NCI-H2107 (cell line): Measurements from ENCODE around the gene LHFPL2.

ENCODE experiments used
- DNase-seq: peaks from one replicate; lab custom pipeline; 2025; lab: John Stamatoyannopoulos, UW

LHFPL2 gene

DNA sequence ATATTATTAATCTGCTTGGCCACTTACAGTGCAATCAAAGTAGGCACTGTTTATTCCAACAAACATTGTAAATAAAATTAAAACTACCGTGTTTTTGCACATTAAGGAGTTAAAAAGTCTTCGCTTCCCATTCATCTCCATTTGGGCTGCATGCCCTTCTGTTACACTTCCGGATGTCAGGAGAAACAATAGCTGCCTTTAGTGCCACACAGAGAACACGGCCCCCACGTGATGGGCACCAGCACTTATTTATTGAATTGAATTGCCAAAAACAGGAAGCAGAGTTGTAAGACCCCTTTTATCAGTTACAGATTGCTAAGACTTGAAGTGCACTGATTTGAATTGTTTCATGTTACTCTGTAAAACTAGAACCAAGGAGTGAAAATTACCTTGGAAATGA, 80.4 kb downstream of the LHFPL2 start:
- DNase-seq: no peak

DNA sequence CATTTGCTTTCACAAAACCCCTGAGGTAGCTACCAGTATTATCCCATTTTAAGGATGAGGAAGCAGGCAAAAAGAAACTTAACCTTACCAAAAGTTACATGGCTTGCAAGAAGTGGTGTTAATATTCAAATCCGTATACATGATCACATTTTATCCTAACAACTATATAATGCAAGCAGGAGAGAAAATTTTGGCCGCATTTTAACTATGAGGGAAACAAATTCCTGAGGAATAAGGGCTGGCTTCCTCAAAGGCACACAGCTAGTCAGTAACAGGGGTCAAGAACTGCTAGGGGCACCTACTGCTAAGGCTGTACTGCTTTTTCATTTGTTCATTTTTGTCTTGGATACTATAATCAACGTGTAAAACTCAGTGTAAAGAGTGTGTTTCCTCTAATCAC, 81.0 kb downstream of the LHFPL2 start:
- DNase-seq: no peak

DNA sequence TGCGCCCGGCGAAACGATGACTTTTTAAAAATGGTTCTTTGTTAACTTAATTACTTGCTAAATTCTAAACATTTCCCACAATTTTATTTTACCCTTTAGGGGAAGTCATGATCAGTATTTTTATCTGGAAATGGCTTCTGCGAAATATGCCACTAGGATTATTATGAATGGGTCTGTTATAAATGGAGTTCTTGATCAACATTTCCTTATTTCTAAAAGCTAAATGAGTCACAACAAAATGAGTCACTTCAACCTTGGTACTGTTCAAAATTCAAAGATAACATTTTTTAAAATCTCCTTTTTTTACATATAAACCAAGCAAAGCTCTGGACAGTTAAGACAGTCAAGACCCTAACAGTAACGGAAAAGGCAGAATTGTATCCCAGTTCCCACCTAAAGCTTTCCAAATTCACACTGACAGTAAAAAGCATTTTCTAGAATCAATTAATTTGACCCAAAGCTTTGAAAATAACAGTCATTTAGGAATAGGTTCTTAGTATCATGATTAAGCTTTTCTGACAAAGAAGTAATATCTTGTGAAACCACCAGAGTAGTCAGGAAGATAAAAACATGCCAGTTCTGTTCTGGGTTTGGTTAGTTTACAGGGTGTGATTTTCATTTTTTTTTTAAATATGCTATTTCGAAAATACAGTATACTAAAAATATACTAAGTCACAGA, 81.7 kb downstream of the LHFPL2 start:
- no peak for DNase-seq

DNA sequence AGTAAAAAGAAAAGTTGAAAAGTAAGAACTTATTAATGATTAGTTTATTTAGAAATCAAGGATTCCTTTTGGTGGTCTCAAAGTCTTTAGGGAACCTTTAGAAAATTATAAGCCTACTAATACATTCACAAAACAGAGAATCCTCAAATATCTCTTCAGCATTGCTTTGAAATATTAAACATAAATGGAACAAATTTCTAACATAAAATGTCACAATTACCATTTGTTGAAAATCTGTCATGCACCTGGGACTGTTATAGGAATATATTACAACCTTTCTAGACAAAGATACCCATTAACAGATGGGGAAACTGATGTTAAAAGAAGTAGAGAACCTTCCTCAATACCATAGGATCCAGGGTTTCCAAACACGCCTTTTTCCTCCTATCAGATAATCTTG, 83.2 kb downstream of the LHFPL2 start:
- no peak for DNase-seq

DNA sequence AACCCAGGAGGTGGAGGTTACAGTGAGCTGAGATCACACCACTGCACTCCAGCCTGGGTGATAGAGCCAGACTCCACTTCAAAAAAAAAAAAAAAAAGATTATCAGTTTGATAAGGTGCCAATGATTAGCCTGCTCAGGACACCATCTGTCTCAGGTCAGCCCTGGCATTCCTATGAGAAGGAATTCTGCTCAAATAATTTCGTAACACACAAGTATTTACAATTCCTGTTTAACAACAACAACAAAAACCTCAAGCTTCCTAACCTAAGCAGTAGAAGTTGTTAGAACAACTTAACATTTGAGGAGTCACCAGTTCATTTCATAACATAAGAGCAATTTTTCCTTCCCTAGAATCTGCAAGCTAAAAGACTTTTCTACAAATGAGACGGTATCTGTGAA, 85.0 kb downstream of the LHFPL2 start:
- no peak for DNase-seq

DNA sequence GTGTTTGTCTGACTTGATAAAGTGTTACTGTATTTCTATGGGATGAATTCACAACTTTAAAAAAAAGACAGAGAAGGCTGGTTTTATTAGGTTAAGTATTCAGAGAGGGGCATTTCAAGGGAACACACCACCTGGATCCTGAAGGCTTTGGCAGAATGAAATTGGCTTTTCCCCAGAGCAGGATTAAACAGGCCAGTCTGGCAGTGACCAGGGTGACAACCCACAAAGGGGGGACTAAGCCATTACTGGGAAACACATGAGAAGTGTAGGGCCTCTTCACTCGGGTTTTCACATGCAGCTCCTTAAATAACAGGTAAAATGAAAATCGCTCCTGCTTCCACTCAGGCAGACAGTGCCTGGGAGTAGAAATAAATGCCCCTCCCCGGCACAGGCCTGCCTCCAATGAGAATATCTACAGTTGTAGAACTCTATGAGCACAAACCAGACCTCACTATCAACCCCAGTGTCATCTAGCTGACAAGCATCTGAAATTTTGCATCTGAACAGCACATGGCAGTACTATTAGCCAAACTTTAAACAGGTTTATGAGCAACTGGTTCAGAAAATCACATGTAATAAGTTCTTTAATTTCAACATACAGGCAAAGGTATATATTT, 85.8 kb downstream of the LHFPL2 start:
- no peak for DNase-seq

DNA sequence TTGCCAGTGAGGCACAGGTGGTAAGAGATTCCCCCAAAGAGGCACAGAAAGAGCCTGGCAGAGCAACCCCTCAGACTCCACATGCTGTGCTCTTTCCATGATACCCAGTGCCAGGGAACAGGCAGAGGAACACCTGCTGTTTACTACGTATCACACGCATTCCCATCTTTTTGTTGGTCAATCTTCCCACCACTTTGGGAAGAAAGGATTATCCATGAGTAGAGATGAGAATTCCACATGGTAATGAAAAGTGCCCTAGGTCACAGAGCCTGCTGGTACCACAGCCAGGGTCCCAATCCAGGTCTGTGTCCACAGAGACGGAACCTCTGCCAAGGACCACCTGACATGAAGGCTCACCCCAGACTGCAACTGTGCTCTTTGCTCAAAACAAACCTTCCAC, 86.6 kb downstream of the LHFPL2 start:
- no peak for DNase-seq

DNA sequence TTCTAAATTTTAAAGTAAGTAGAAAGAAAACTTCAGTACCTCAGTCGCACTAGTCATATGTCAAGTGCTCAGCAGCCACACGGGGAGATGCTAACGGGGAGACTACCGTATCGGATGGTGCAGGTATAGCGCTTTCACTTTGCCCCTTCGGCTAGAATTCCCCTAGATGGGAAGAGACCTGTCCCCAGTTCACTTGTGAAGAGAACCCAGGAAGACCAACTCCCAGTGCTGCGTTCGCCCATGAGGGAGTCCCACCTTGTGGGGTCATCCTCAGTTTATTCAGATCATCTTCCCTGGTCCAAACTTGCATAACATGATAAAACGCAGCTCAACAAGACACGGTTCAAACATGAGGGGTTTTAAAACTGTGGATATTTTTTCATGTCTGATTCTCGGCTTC, 87.3 kb downstream of the LHFPL2 start:
- no peak for DNase-seq

DNA sequence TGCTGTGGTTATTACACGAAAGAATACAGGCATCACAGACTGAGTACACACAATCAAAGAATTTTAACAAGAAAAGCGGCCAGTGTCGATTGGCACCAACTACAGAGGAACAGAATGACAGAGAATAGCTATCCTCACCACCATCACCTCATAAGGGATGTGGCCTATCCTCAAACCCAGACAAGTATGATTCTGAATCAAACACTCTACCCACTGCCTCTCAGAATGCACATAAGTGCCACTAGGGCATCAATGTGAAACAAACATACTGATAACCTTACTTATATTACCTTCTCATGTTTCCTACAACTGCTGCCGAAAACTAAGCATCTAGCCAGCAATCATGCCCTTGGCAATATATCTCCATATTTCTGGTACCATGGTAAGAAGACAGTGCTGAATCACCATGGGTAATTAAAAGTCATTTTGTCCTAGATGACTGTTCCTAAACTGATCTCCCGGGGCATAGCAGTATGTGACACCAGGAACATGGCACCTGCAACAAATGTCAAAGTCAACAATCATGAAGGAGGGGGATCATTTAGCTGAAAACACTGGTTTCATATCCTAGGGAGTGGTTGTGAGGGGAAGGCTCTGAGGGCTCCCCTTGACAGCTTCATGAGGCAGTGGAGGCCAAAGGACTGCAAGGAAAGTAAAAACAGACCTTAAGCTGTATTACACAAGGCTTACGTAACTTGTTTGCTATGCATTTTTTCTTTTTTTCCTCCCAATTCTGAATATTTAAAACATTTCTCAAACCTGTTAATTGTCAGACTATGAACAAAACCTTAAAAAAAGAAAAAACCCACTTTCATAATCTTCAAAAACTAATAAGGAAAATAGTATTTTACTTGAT, 88.3 kb downstream of the LHFPL2 start:
- no peak for DNase-seq

DNA sequence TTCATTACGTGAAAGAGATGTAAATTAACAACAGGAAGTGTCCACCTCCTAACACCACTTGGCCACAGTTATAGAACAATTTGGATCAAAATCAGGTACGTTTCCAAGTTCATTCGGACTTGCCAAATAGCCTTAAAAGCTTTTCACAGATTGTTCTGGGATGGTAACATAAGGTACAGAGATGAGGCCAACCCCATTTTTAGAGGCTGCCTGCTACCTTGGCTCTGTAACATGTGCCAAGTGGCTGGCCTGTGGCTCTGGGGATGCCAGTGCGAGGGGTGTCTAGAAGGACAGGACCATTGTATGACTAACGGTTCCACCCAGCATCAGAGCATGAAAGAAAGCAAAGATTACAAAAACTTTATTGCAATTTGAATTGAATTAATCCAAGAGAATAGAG, 91.0 kb downstream of the LHFPL2 start:
- DNase-seq: no peak

DNA sequence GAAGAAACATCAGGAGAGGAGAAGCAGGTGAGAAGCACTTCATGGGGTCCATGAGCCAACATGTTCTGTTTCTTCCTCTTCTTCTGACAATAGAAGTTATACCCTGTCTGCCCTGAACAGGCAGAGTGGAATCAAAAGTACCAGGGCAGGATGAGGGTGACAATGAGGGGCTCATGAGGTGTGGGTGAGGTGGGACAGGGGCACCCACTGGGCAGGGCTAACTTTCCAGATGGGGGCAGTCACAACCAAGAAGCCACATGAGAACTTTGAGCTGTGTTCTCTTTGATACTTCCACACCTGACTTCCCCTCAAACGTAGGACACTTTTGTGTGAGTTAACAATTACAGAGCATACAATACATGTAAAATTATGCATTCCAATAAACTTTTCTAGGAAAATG, 92.7 kb downstream of the LHFPL2 start:
- no peak for DNase-seq

DNA sequence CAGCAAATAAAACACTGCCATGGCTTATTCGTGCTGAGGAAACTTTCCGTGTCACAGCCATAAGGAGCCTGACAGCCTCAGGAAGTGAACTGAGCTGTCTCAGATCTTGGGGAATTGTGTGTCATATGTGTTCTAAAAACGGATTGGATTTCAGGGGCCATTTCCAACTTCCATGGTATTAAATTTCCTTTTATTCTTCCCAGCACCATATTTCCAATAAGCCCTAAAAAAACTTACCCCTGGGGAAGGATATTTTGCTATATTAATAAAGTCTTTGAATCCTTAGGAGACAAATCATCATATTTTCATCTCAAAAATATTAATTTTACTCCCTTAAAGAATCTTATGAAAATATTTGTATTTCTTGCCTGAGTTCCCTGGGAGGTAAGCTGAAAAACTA, 93.9 kb downstream of the LHFPL2 start:
- no peak for DNase-seq

DNA sequence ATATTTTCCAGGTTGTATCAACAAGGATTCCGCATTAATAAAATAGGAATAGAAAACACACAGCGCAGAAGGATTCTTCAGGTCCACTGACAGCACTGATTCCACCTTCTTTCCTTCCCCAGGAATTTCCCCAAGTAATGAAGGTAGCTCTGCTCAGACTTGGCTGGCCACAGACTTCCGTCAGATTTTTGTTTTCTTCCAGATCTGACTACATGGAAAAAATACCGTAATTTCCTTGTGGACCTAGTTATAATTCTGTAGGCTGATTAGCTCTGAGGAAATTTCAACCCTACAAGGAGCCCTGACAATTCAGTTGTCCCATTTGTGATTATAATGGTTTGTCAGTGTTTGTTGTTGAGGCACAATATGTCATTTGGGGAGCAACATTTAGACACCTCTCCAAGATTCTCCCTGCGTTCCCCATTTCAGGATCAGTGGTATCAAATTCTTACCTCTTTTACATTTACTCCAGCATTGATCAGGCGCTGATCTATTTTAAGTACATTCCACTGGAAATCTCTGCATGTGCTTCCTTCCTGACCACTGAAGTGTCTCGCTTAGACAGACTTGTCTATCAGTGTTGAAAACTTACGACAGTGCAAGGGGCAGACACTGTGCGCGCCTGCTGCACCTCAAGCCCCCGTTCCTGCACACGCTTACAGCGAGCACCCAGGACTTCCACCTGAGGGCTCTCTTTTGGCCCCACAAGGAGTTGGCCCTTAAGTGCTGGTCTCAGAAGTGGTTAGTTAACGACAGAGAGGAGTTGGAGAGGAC, 94.8 kb downstream of the LHFPL2 start:
- DNase-seq: no peak

DNA sequence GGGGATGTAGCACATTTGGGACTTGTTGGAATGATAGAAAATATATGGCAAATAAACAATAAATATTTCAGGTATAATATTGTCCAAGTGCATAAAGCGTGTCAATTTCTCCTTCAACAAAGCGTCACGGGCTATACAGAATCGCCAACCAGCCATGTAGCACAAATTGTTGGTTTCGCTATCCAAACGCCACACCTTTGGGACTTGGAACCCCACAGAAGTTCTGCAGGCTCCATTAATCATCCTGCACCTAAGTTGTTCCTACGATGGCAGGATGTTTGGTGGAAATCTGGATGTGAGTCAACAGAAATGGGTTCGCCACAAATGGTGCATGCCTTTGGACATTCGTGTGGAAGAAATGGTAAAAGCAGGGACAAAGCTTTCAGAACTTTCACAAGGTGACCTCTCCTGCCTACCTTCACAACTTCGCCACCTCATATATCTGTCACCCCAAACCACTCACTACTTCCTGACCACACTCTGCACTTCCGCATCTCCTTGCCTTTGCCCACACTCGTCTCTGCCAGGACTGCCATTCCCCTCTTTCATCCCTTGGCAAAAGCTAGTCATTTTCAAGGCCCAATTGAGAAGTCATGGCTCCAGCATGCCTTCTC, 95.7 kb downstream of the LHFPL2 start:
- no peak for DNase-seq

DNA sequence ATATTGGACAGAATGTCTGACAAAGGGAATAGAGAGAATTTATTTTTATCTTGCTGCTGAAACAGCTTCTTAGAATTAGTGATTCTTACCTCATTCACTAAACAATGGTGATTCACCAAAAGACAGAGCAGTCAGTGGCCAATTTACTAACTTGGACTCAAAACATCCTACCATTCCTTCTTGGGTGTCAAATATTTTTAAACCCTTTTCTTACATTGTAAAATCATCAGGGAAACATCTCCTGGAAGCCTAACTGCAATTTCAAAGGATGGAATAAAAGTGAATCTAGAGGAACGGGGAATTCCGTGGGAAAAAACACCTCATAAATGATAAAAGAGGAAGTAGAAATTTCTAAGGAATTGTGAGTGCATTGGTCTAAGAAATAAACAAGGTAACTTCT, 97.7 kb downstream of the LHFPL2 start:
- DNase-seq: no peak

DNA sequence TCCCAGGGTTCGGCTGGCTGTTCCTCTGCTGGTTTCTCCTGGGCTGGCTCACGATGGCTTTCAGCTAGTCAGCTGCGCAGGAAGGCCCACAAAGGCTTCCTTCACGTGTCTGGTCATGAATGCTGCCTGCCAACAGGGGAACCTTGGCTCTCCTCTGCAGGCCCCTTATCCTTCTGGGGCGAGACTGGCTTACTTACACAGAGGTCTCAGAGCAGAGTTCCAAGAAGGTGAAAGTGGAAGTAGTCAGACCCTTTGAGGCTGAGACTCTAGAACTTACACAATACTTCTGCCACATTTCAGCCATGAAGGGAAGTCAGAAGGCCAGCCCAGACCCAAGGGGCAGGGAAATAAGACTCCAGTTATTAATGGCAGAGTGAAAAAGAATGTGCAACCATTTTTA, 99.5 kb downstream of the LHFPL2 start:
- no peak for DNase-seq

DNA sequence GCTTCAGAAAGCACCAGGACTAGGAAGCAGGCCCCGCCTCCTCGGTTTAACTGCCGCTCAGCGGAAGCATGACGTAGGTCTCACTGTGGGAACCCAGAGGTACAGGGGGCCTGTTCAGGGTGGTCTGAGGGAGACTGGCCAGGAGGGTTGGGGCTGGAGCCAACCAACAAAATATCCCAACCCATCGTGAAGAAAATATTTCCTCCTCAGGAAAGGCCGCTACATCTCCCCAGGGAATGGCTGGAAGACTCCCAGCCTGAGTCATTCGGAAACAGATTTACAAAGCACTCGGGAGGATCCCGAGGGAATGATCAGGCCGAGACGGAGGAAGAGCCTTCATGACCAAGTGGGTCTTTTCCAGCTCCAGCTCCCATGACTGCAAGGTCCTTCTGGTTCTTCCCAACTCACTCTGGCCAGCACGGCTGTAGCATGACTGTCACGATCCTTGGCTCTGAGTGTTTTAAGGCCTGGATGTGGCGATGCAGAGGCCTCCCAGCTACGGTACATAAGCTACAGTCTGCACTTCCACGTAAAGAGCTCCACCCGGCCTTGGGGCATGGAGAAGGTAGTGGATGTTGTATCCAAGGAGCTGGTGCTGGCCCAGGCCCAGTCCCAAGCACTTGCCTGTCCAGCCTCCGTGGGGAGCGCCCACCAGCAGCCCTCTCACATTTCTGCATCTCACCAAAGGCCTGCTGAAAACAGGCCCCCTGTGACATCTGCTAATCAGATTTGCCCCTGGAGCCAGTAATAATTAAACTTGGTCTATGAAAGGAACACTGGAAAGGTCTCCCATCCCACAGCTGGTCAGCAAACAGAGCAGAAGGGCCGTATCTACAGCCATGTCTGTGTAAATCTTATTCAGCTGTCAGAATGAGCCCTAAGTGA, 100.6 kb downstream of the LHFPL2 start:
- DNase-seq: no peak

DNA sequence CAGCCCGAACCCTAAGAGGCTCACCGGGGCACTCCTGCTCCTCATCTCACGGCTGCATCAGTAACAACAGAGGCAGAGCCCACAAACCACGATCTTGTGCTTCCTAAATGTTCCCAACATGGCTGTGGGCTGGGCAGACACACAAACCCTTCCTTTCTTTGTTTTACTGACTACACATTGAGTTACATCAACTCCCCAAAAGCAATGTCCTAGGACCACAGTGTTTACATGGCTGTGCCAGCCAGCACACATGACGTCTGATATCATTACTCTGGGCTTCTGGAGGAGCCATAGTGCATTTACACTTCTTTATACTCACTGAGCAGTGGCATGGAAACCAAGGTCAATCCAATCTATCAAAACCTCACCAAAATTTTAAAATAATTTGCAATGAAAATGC, 101.4 kb downstream of the LHFPL2 start:
- no peak for DNase-seq

DNA sequence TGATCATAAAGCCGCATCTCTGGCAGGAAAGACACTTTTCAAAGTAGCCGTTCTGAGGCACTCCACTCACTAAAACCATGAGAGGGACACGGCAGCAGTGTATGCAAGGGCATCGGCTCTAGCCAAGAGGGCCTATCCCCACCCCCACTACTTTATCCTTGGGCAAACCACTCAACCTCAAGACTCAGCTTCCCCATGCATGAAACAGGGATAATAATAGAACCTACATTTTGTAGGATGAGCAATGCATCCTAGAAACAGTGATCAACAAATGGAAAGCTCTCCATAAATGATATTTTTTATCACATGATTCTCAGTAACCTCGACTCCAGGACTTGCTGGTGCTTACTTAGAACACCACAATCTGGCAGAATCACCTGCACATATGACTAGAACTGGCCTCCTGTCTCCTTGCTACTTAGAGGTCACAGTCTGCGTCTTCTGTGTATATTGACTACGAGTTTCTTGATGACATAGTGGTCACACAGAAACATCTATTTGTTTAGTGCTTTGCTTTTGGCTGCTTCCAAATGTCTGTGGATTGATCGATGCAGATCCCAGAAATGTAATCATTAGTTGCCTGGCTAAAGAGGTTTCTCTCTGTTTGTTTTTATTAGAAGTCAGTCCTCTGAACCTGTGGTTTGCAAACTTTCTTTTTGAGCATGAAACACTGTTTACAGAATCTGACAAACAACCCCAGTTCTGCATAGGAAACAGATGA, 102.1 kb downstream of the LHFPL2 start:
- no peak for DNase-seq

DNA sequence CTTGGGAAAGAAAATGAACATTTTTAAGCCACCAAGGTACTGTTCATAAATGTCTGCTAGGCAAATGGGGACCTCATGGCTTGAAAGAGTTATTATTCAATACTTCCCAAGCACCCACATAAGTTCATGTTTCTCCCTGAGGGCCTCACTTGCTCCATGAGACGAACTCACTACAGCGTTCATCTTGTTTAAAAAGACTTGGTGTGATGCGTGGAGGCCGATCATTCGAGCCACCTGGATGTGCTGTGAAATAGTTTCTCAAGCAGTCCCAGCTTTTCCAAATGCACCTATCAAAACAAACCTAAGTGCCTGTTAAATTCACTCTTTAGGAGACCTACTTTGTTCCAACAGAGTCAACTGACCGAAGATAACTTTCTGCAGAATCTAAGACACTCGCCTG, 103.2 kb downstream of the LHFPL2 start:
- DNase-seq: no peak
